Kidney (tissue), 14 donors: ENCODE data around the gene ITPR2. TPM values are rescaled to one million over a fixed set of nuclear protein-coding genes. Genes with fewer than 3 reads are reported as not detected.

ENCODE experiments used
- DNase-seq, 5 donors: peaks; one replicate each; pipeline ENCODE4 v3.0.0-alpha.2; 2013 to 2020
- FAIRE-seq: peaks from 2 replicates; lab custom pipeline; 2012; peaks lifted over from hg19 to GRCh38; lab: Jason Lieb, UNC
- H3K27ac ChIP-seq, 2 donors: one replicate each; pipeline ENCODE4 v1.7.0; 2013; ENCODE audit warnings: low read depth in 2 of 2, low read length in 2 of 2, inconsistent platforms in 1 of 2
- H3K27me3 ChIP-seq: one replicate; pipeline ENCODE4 v1.7.1; 2013; ENCODE audit warnings: low read length, inconsistent platforms; ENCODE audit not compliant: control insufficient read depth, insufficient read depth
- H3K36me3 ChIP-seq, 3 donors: one replicate each; pipeline versions ENCODE4 v1.7.0 to v1.7.1; 2013; ENCODE audit warnings: low read length in 3 of 3, control low read depth in 1 of 3, inconsistent platforms in 1 of 3; ENCODE audit not compliant: insufficient read depth in 3 of 3, control insufficient read depth in 2 of 3
- H3K4me1 ChIP-seq, 3 donors: one replicate each; pipeline versions ENCODE4 v1.7.0 to v1.7.1; 2013; ENCODE audit warnings: low read length in 3 of 3, inconsistent platforms in 1 of 3, low read depth in 1 of 3; ENCODE audit not compliant: control insufficient read depth in 2 of 3, insufficient read depth in 2 of 3
- H3K4me3 ChIP-seq, 3 donors: one replicate each; pipeline versions ENCODE4 v1.7.0 to v1.8.1; 2013; ENCODE audit warnings: low read length in 3 of 3, control low read depth in 1 of 3, inconsistent platforms in 1 of 3
- H3K9ac ChIP-seq, 3 donors: one replicate each; pipeline versions ENCODE4 v1.7.0 to v1.7.1; 2013; ENCODE audit warnings: low read length in 3 of 3, control low read depth in 1 of 3, inconsistent platforms in 1 of 3
- H3K9me3 ChIP-seq, 3 donors: one replicate each; pipeline versions ENCODE4 v1.7.0 to v1.7.1; 2013; ENCODE audit warnings: low read length in 3 of 3, control low read depth in 1 of 3, inconsistent platforms in 1 of 3; ENCODE audit not compliant: control insufficient read depth in 2 of 3, insufficient read depth in 1 of 3
- CTCF ChIP-seq: IDR thresholded peaks from 3 replicates; pipeline ENCODE4 v1.5.1; 2012; ENCODE audit warnings: mild to moderate bottlenecking, moderate library complexity, borderline replicate concordance; ENCODE audit not compliant: insufficient read depth; ENCODE audit errors: extremely low read depth
- intact Hi-C: fragments of 100-400 bp; cut with DNase I; formaldehyde crosslinking; loops from one replicate; pipeline ENCODE4 v1.11.1; 2022
- polyA plus RNA-seq: library from polyadenylated mRNA; stranded (reverse); fragments of 350-450 nt; fragmentation: Illumina TruSeq; extraction: RNeasy Lipid Tissue Mini Kit (QIAGEN cat#74804); gene quantifications from one replicate; pipeline ENCODE4 v1.2.3, GENCODE V29; 2014; ENCODE audit warnings: low read depth, low replicate concordance; ENCODE audit not compliant: insufficient read depth
- total RNA-seq: library from RNA; stranded (reverse); fragmentation: NEBNext Ultra II Directional; extraction: Animal tissue kit (Norgen Biotek cat#: 25700); gene quantifications from one replicate; pipeline ENCODE4 v1.2.1, GENCODE V29; 2021
- donor health status: control.
- donor health status: control.
- donor health status: control.
- donor health status: control.
- donor health status: control.
- donor health status: DM: yes; HTN: yes; CAD: no.
- donor health status: Normal renal cell carcinoma (clear cell type).

The ITPR2 gene
- total and polyA plus RNA-seq, 2 donors from 2014 or later: 5.7 to 56.9 TPM

GRCh38 chr12:26648999-26649398 lies 184.0 kb downstream of the ITPR2 start:
- Histone ChIP-seq H3K4me1 (peaks cover 0 to 6% (median 0%) of the 10 kb centered on the region in 3 donors), H3K36me3 (peaks cover 0 to 7% (median 5%) of the 10 kb centered on the region in 3 donors), H3K27ac (no peak overlapping the region), H3K9ac (no peak overlapping the region), H3K9me3 (no peaks in the 10 kb centered on the region), H3K4me3 (no peak overlapping the region), H3K27me3 (no peaks in the 10 kb centered on the region)
- intact Hi-C loops: no loop called here
- TF ChIP-seq CTCF: no peak
- DNase-seq: no peak
- no peak for FAIRE-seq

GRCh38 chr12:26648584-26648983 lies 184.4 kb downstream of the ITPR2 start:
- no peaks in the 10 kb centered on the region for H3K9me3 ChIP-seq
- no peaks in the 10 kb centered on the region for H3K27me3 ChIP-seq
- TF ChIP-seq CTCF: no peak
- peaks cover 0 to 6% (median 0%) of the 10 kb centered on the region in 3 donors for H3K4me1 ChIP-seq
- peak in 1 of 5 donors; percentile 16 for DNase-seq
- no peak for FAIRE-seq
- H3K4me3 ChIP-seq: no peak overlapping the region
- no peak overlapping the region for H3K9ac ChIP-seq
- intact Hi-C loops: no loop called here
- H3K36me3 ChIP-seq: peaks cover 0 to 7% (median 5%) of the 10 kb centered on the region in 3 donors
- no peak overlapping the region for H3K27ac ChIP-seq

DNA sequence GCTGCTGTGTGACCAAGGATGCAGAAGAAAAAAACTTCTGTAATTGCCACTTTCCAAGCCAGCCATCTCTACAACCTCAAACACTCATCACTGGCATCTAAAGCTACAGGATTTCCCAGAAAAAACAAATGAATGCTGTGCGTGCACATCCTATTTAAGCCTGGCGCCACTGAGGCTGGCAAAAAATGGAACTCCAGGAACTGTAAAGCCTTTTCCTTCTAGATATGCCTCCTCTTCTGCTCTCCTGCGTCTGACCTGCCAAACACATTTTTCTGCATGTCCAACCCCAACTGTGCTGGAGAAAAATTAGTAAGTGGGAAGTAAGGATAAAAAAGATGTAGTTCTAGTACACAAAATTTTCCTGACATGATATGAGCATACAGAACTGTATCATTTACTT lies 184.9 kb downstream of the ITPR2 start:
- Histone ChIP-seq H3K4me1 (peaks cover 0 to 6% (median 0%) of the 10 kb centered on the region in 3 donors), H3K27ac (no peak overlapping the region), H3K9me3 (no peaks in the 10 kb centered on the region), H3K9ac (no peak overlapping the region), H3K4me3 (no peak overlapping the region), H3K36me3 (peaks cover 0 to 7% (median 5%) of the 10 kb centered on the region in 3 donors), H3K27me3 (no peaks in the 10 kb centered on the region)
- DNase-seq (no peak), FAIRE-seq (no peak)
- no peak for TF ChIP-seq CTCF
- intact Hi-C loops: no loop called here

DNA sequence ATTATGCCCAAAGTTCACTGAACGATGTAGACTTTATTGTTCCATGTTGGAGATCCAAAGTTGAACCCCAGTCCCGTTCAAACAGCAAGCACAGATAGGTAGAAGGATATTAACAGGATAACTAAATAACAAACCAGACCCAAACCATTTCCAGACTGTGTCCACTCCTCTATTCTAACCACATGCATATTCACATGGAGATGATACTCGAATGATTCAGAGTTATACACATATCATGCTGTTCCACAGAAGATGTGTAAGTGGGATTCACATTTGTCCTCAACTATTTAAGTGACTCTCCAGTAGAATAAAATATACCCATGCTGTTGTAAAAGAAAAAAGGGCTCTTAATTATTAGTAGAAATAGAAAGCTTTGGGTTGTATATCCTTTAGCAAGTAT lies 185.9 kb downstream of the ITPR2 start:
- DNase-seq (no peak), FAIRE-seq (no peak)
- H3K4me1 ChIP-seq: peaks cover 0 to 6% (median 0%) of the 10 kb centered on the region in 3 donors
- intact Hi-C loops: no loop called here
- H3K36me3 ChIP-seq: peaks cover 0 to 5% (median 3%) of the 10 kb centered on the region in 3 donors
- no peak overlapping the region for H3K27ac ChIP-seq
- no peaks in the 10 kb centered on the region for H3K27me3 ChIP-seq
- no peak for TF ChIP-seq CTCF
- H3K9ac ChIP-seq: no peak overlapping the region
- no peaks in the 10 kb centered on the region for H3K9me3 ChIP-seq
- H3K4me3 ChIP-seq: no peak overlapping the region
